NB4 (cell line): Measurements from ENCODE around the gene ENOX2.
"Not testable (repeated sequence)": the region's sequence is repeated elsewhere in the genome, so short reads cannot be mapped to it uniquely, and the experiment has no call there.

Experiments used
- DNase-seq: peaks from one replicate; pipeline ENCODE4 v3.0.0; 2010; ENCODE audit warnings: low read depth
- H3K4me3 ChIP-seq: one replicate; pipeline ENCODE4 v1.5.1; 2011; ENCODE audit warnings: mild to moderate bottlenecking, low read depth, low read length, moderate library complexity
- CTCF ChIP-seq: IDR thresholded peaks from one replicate; pipeline ENCODE4 v1.5.1; 2012; ENCODE audit warnings: low read depth, low read length
- MAX ChIP-seq: IDR thresholded peaks from 2 replicates; pipeline ENCODE4 v1.6.1; 2011; ENCODE audit warnings: low read depth, low read length
- MYC ChIP-seq: IDR thresholded peaks from 2 replicates; pipeline ENCODE4 v1.6.1; 2011; ENCODE audit warnings: low read depth, low read length
- POLR2A ChIP-seq: IDR thresholded peaks from 2 replicates; pipeline ENCODE4 v1.6.1; 2011; ENCODE audit warnings: mild to moderate bottlenecking; ENCODE audit not compliant: insufficient read length; ENCODE audit errors: extremely low read depth

The ENOX2 gene

GRCh38 chrX:130825525-130825924, 77.5 kb downstream of the ENOX2 start:
- TF ChIP-seq MAX (no peak), POLR2A (no peak), MYC (no peak), CTCF (no peak)
- DNase-seq: no peak
- H3K4me3 ChIP-seq: no peak overlapping the region

- DNase-seq, H3K4me3 ChIP-seq: not testable (repeated sequence)
Observed at GRCh38 chrX:130819367-130819766, 83.6 kb downstream of the ENOX2 start.

- not testable (repeated sequence) for DNase-seq
Observed at GRCh38 chrX:130813932-130814331, 89.1 kb downstream of the ENOX2 start.

GRCh38 chrX:130810561-130810960, 92.4 kb downstream of the ENOX2 start:
- no peak for TF ChIP-seq POLR2A
- no peak for TF ChIP-seq MAX
- TF ChIP-seq CTCF: no peak
- TF ChIP-seq MYC: no peak
- DNase-seq: no peak
- no peak overlapping the region for H3K4me3 ChIP-seq

More at GRCh38 chrX:130813932-130814331, 89.1 kb downstream of the ENOX2 start:
- not testable (repeated sequence) for H3K4me3 ChIP-seq

GRCh38 chrX:130805903-130806302, 97.1 kb downstream of the ENOX2 start:
- TF ChIP-seq MYC: no peak
- no peak for TF ChIP-seq MAX
- no peak for TF ChIP-seq POLR2A
- TF ChIP-seq CTCF: no peak
- DNase-seq: no peak
- no peak overlapping the region for H3K4me3 ChIP-seq

GRCh38 chrX:130803537-130803936, 99.5 kb downstream of the ENOX2 start:
- no peak overlapping the region for H3K4me3 ChIP-seq
- no peak for DNase-seq
- TF ChIP-seq CTCF (no peak), MAX (no peak), MYC (no peak), POLR2A (no peak)

GRCh38 chrX:130801901-130802300, 101.1 kb downstream of the ENOX2 start:
- no peak overlapping the region for H3K4me3 ChIP-seq
- no peak for DNase-seq
- TF ChIP-seq CTCF (no peak), POLR2A (no peak), MYC (no peak), MAX (no peak)
